ENCODE data around the gene MAGI2.

Gene MAGI2

GRCh38 chr7:79377097-79377496 lies 76.4 kb downstream of the MAGI2 start:
- Histone ChIP-seq H3K4me3 (ENCODE audit: low read length) (peak overlapping the region; percentile 10), H3K9ac (ENCODE audit: low read length) (no peak overlapping the region), H3K9me3 (ENCODE audit: control insufficient read depth, low read length) (no peaks in the 10 kb centered on the region), H3K36me3 (ENCODE audit: control insufficient read depth, insufficient read depth, low read length, severe bottlenecking) (no peaks in the 10 kb centered on the region), H3K4me1 (ENCODE audit: control insufficient read depth, insufficient read depth, low read length) (peaks cover 4% of the 10 kb centered on the region), H3K27me3 (replicated peaks; ENCODE audit: control insufficient read depth, insufficient read depth, low read length) (no peaks in the 10 kb centered on the region)
- peak; percentile 31 for DNase-seq (ENCODE audit: low read depth)

- Histone ChIP-seq H3K27me3 (replicated peaks; ENCODE audit: control insufficient read depth, insufficient read depth, low read length) (no peaks in the 10 kb centered on the region), H3K9ac (ENCODE audit: low read length) (no peak overlapping the region), H3K4me1 (ENCODE audit: control insufficient read depth, insufficient read depth, low read length) (peaks cover 4% of the 10 kb centered on the region), H3K9me3 (ENCODE audit: control insufficient read depth, low read length) (no peaks in the 10 kb centered on the region), H3K36me3 (ENCODE audit: control insufficient read depth, insufficient read depth, low read length, severe bottlenecking) (no peaks in the 10 kb centered on the region), H3K4me3 (ENCODE audit: low read length) (no peak overlapping the region)
- DNase-seq (ENCODE audit: low read depth) = no peak
These were observed 77.0 kb downstream of the MAGI2 start for GRCh38 chr7:79376299-79377025.

GRCh38 chr7:79361214-79361613 lies 92.3 kb downstream of the MAGI2 start:
- Histone ChIP-seq H3K4me3 (ENCODE audit: low read length) (no peak overlapping the region), H3K9ac (ENCODE audit: low read length) (no peak overlapping the region), H3K4me1 (ENCODE audit: control insufficient read depth, insufficient read depth, low read length) (no peaks in the 10 kb centered on the region), H3K27me3 (replicated peaks; ENCODE audit: control insufficient read depth, insufficient read depth, low read length) (no peaks in the 10 kb centered on the region), H3K9me3 (ENCODE audit: control insufficient read depth, low read length) (peaks cover 6% of the 10 kb centered on the region), H3K36me3 (ENCODE audit: control insufficient read depth, insufficient read depth, low read length, severe bottlenecking) (no peaks in the 10 kb centered on the region)
- DNase-seq (ENCODE audit: low read depth) = no peak

DNA sequence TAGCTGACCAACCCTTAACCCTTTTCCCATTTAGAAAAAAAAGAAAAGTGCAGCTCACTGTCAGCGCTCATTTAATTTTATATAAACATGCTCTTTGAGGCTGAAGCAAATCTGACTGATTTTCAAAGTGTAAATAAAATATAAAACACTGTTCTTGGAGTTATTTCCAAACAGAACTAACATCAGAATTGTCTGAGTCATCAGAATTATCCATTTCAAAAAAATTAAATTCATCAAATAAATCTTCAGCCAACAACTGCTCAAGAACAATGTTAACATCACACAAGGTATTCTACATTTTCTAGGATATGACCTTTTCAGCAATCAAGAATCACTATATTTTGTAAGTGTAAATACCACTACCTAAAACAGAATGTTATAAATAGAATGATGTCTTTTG lies 93.6 kb downstream of the MAGI2 start:
- Histone ChIP-seq H3K9me3 (ENCODE audit: control insufficient read depth, low read length) (peaks cover 6% of the 10 kb centered on the region), H3K36me3 (ENCODE audit: control insufficient read depth, insufficient read depth, low read length, severe bottlenecking) (no peaks in the 10 kb centered on the region), H3K4me3 (ENCODE audit: low read length) (no peak overlapping the region), H3K27me3 (replicated peaks; ENCODE audit: control insufficient read depth, insufficient read depth, low read length) (no peaks in the 10 kb centered on the region), H3K4me1 (ENCODE audit: control insufficient read depth, insufficient read depth, low read length) (no peaks in the 10 kb centered on the region), H3K9ac (ENCODE audit: low read length) (no peak overlapping the region)
- DNase-seq (ENCODE audit: low read depth) = no peak

GRCh38 chr7:79357101-79357500 lies 96.4 kb downstream of the MAGI2 start:
- no peak for DNase-seq (ENCODE audit: low read depth)
- Histone ChIP-seq H3K9me3 (ENCODE audit: control insufficient read depth, low read length) (peaks cover 6% of the 10 kb centered on the region), H3K9ac (ENCODE audit: low read length) (no peak overlapping the region), H3K27me3 (replicated peaks; ENCODE audit: control insufficient read depth, insufficient read depth, low read length) (no peaks in the 10 kb centered on the region), H3K36me3 (ENCODE audit: control insufficient read depth, insufficient read depth, low read length, severe bottlenecking) (no peaks in the 10 kb centered on the region), H3K4me3 (ENCODE audit: low read length) (no peak overlapping the region), H3K4me1 (ENCODE audit: control insufficient read depth, insufficient read depth, low read length) (peaks cover 5% of the 10 kb centered on the region)

- H3K4me3 ChIP-seq (ENCODE audit: low read length) = no peak overlapping the region
- no peaks in the 10 kb centered on the region for H3K9me3 ChIP-seq (ENCODE audit: control insufficient read depth, low read length)
- H3K4me1 ChIP-seq (ENCODE audit: control insufficient read depth, insufficient read depth, low read length) = peaks cover 6% of the 10 kb centered on the region
- DNase-seq (ENCODE audit: low read depth) = no peak
- no peaks in the 10 kb centered on the region for H3K36me3 ChIP-seq (ENCODE audit: control insufficient read depth, insufficient read depth, low read length, severe bottlenecking)
- H3K9ac ChIP-seq (ENCODE audit: low read length) = no peak overlapping the region
- no peaks in the 10 kb centered on the region for H3K27me3 ChIP-seq (replicated peaks; ENCODE audit: control insufficient read depth, insufficient read depth, low read length)
These were observed 99.6 kb downstream of the MAGI2 start for GRCh38 chr7:79353720-79354468.

- Histone ChIP-seq H3K9ac (ENCODE audit: low read length) (no peak overlapping the region), H3K4me3 (ENCODE audit: low read length) (no peak overlapping the region)
- DNase-seq (ENCODE audit: low read depth) = peak; percentile 9
These were observed 101.1 kb downstream of the MAGI2 start for GRCh38 chr7:79352323-79352722.

GRCh38 chr7:79347351-79347750 lies 106.1 kb downstream of the MAGI2 start:
- DNase-seq (ENCODE audit: low read depth) = no peak
- Histone ChIP-seq H3K9me3 (ENCODE audit: control insufficient read depth, low read length) (no peaks in the 10 kb centered on the region), H3K27me3 (replicated peaks; ENCODE audit: control insufficient read depth, insufficient read depth, low read length) (no peaks in the 10 kb centered on the region)

More at GRCh38 chr7:79352323-79352722, 101.1 kb downstream of the MAGI2 start:
- Histone ChIP-seq H3K4me1 (ENCODE audit: control insufficient read depth, insufficient read depth, low read length) (peaks cover 6% of the 10 kb centered on the region), H3K36me3 (ENCODE audit: control insufficient read depth, insufficient read depth, low read length, severe bottlenecking) (no peaks in the 10 kb centered on the region), H3K27me3 (replicated peaks; ENCODE audit: control insufficient read depth, insufficient read depth, low read length) (no peaks in the 10 kb centered on the region), H3K9me3 (ENCODE audit: control insufficient read depth, low read length) (no peaks in the 10 kb centered on the region)

DNA sequence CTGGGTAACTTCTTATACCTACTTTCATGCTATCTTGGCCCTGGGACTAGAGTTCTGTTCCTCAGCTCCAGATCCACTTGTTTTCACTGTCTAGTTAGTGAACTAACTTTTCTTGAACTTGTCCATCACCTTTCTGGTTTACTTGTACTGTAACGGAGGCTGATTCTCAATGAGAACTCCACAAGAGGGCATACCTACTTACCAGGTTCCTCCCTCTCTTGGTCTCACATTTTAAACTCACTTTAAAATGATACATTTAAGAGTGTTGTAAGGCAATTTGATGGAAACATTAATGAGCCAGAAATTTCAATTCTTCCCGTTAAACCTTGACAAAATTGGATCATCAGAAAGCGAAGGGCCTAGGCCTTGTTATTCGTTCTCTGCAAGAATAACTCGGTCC lies 111.6 kb downstream of the MAGI2 start:
- Histone ChIP-seq H3K9ac (ENCODE audit: low read length) (no peak overlapping the region), H3K4me1 (ENCODE audit: control insufficient read depth, insufficient read depth, low read length) (no peaks in the 10 kb centered on the region), H3K36me3 (ENCODE audit: control insufficient read depth, insufficient read depth, low read length, severe bottlenecking) (no peaks in the 10 kb centered on the region), H3K4me3 (ENCODE audit: low read length) (no peak overlapping the region), H3K9me3 (ENCODE audit: control insufficient read depth, low read length) (no peaks in the 10 kb centered on the region), H3K27me3 (replicated peaks; ENCODE audit: control insufficient read depth, insufficient read depth, low read length) (no peaks in the 10 kb centered on the region)
- no peak for DNase-seq (ENCODE audit: low read depth)

More at GRCh38 chr7:79347351-79347750, 106.1 kb downstream of the MAGI2 start:
- Histone ChIP-seq H3K36me3 (ENCODE audit: control insufficient read depth, insufficient read depth, low read length, severe bottlenecking) (no peaks in the 10 kb centered on the region), H3K4me3 (ENCODE audit: low read length) (no peak overlapping the region), H3K9ac (ENCODE audit: low read length) (no peak overlapping the region), H3K4me1 (ENCODE audit: control insufficient read depth, insufficient read depth, low read length) (peaks cover 3% of the 10 kb centered on the region)

- peak; percentile 41 for DNase-seq (ENCODE audit: low read depth)
- Histone ChIP-seq H3K4me3 (ENCODE audit: low read length) (no peak overlapping the region), H3K4me1 (ENCODE audit: control insufficient read depth, insufficient read depth, low read length) (no peaks in the 10 kb centered on the region), H3K36me3 (ENCODE audit: control insufficient read depth, insufficient read depth, low read length, severe bottlenecking) (no peaks in the 10 kb centered on the region), H3K9ac (ENCODE audit: low read length) (no peak overlapping the region), H3K27me3 (replicated peaks; ENCODE audit: control insufficient read depth, insufficient read depth, low read length) (no peaks in the 10 kb centered on the region), H3K9me3 (ENCODE audit: control insufficient read depth, low read length) (no peaks in the 10 kb centered on the region)
These were observed 113.3 kb downstream of the MAGI2 start for GRCh38 chr7:79340212-79340611.

- no peaks in the 10 kb centered on the region for H3K4me1 ChIP-seq (ENCODE audit: control insufficient read depth, insufficient read depth, low read length)
- no peak overlapping the region for H3K9ac ChIP-seq (ENCODE audit: low read length)
- H3K36me3 ChIP-seq (ENCODE audit: control insufficient read depth, insufficient read depth, low read length, severe bottlenecking) = no peaks in the 10 kb centered on the region
- no peaks in the 10 kb centered on the region for H3K27me3 ChIP-seq (replicated peaks; ENCODE audit: control insufficient read depth, insufficient read depth, low read length)
- no peak for DNase-seq (ENCODE audit: low read depth)
- no peaks in the 10 kb centered on the region for H3K9me3 ChIP-seq (ENCODE audit: control insufficient read depth, low read length)
- H3K4me3 ChIP-seq (ENCODE audit: low read length) = no peak overlapping the region
These were observed 114.1 kb downstream of the MAGI2 start for GRCh38 chr7:79339208-79339925.

All from adipocyte (in vitro differentiated cells).